Measurements from ENCODE around the gene DNPH1. TPM values are rescaled to one million over a fixed set of nuclear protein-coding genes. Genes with fewer than 3 reads are reported as not detected.
A peak's percentile ranks its signal among the peaks of the same experiment; 100 is the strongest.

Gene DNPH1
- total and polyA plus RNA-seq, 2 experiments from 2014 or later, result 29.2 to 50.0 TPM

- Histone ChIP-seq H3K27ac (ENCODE audit: low read depth) (peak overlapping the region; percentile 50; the same call in 1 of the 2 replicates), H3K9me2 (ENCODE audit: insufficient read depth) (no peaks in the 10 kb centered on the region), H3K4me2 (no peak overlapping the region), H3F3A (replicated peaks; ENCODE audit: low read depth) (peaks cover 11% of the 10 kb centered on the region; the same call in 1 of the 2 replicates), H2AFZ (no peak overlapping the region), H3K27me3 (ENCODE audit: insufficient read depth) (peaks cover 9% of the 10 kb centered on the region), H3K79me2 (replicated peaks; ENCODE audit: insufficient read depth) (peaks cover 32% of the 10 kb centered on the region), H3K4me3 (no peak overlapping the region), H3K4me1 (ENCODE audit: insufficient read depth) (peaks cover 19% of the 10 kb centered on the region), H4K20me1 (replicated peaks; ENCODE audit: insufficient read depth) (peaks cover 19% of the 10 kb centered on the region), H3K36me3 (ENCODE audit: insufficient read depth) (peaks cover 29% of the 10 kb centered on the region)
- DNase-seq (ENCODE audit: low spot score) (no peak), ATAC-seq (no peak)
- Mint-ChIP-seq H3K27me3 (ENCODE audit: insufficient read depth, low read depth, poor library complexity) (peaks cover 24% of the 10 kb centered on the region), H3K9me3 (no peaks in the 10 kb centered on the region; the same call in 1 of the 3 replicates), H3K4me1 (peaks cover 28% of the 10 kb centered on the region), H3K27ac (no peak overlapping the region), H3K36me3 (ENCODE audit: low read depth) (peaks cover 61% of the 10 kb centered on the region), H3K4me3 (no peak overlapping the region)
- TF ChIP-seq CREB1 (CRISPR knock-in tag; IDR thresholded peaks at IDR 0.05; ENCODE audit: low read depth), result no peak
- TF ChIP-seq NANOG (IDR thresholded peaks at IDR 0.05; ENCODE audit: borderline replicate concordance), result no peak
- no peak for TF ChIP-seq JUNB (IDR thresholded peaks at IDR 0.05; ENCODE audit: unreplicated experiment)
- no peak for TF ChIP-seq EZH2phosphoT487 (IDR thresholded peaks at IDR 0.05; ENCODE audit: unreplicated experiment)
- TF ChIP-seq, protein P1, sequence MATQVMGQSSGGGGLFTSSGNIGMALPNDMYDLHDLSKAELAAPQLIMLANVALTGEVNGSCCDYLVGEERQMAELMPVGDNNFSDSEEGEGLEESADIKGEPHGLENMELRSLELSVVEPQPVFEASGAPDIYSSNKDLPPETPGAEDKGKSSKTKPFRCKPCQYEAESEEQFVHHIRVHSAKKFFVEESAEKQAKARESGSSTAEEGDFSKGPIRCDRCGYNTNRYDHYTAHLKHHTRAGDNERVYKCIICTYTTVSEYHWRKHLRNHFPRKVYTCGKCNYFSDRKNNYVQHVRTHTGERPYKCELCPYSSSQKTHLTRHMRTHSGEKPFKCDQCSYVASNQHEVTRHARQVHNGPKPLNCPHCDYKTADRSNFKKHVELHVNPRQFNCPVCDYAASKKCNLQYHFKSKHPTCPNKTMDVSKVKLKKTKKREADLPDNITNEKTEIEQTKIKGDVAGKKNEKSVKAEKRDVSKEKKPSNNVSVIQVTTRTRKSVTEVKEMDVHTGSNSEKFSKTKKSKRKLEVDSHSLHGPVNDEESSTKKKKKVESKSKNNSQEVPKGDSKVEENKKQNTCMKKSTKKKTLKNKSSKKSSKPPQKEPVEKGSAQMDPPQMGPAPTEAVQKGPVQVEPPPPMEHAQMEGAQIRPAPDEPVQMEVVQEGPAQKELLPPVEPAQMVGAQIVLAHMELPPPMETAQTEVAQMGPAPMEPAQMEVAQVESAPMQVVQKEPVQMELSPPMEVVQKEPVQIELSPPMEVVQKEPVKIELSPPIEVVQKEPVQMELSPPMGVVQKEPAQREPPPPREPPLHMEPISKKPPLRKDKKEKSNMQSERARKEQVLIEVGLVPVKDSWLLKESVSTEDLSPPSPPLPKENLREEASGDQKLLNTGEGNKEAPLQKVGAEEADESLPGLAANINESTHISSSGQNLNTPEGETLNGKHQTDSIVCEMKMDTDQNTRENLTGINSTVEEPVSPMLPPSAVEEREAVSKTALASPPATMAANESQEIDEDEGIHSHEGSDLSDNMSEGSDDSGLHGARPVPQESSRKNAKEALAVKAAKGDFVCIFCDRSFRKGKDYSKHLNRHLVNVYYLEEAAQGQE (IDR thresholded peaks at IDR 0.05; ENCODE audit: unreplicated experiment), result no peak
- no peak for TF ChIP-seq ZNF331 (CRISPR knock-in tag; IDR thresholded peaks at IDR 0.05; ENCODE audit: low read depth)
- TF ChIP-seq, protein P2, sequence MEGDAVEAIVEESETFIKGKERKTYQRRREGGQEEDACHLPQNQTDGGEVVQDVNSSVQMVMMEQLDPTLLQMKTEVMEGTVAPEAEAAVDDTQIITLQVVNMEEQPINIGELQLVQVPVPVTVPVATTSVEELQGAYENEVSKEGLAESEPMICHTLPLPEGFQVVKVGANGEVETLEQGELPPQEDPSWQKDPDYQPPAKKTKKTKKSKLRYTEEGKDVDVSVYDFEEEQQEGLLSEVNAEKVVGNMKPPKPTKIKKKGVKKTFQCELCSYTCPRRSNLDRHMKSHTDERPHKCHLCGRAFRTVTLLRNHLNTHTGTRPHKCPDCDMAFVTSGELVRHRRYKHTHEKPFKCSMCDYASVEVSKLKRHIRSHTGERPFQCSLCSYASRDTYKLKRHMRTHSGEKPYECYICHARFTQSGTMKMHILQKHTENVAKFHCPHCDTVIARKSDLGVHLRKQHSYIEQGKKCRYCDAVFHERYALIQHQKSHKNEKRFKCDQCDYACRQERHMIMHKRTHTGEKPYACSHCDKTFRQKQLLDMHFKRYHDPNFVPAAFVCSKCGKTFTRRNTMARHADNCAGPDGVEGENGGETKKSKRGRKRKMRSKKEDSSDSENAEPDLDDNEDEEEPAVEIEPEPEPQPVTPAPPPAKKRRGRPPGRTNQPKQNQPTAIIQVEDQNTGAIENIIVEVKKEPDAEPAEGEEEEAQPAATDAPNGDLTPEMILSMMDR (conservative IDR thresholded peaks at IDR 0.05; ENCODE audit: low read depth in 2 of 2), result no peak
Observed at GRCh38 chr6:43175676-43176422, 53.4 kb downstream of the DNPH1 start.

Other genes with a start within 250 kb of the DNPH1 start
- gene PPP2R5D, start 244.9 kb downstream of the DNPH1 start, total RNA-seq (2014; rRNA removed; shearing (Covaris generic)), result 49.9 and 55.3 TPM in 2 replicates
- 16.5 and 20.0 TPM in 2 replicates for gene PPP2R5D, start 244.9 kb downstream of the DNPH1 start, polyA plus RNA-seq (2016; fragmentation: Nextera tagmentation; extraction: Ambion mirVana)
- 65.6 and 70.5 TPM in 2 replicates for gene MEA1, start 215.5 kb downstream of the DNPH1 start, total RNA-seq (2014; rRNA removed; shearing (Covaris generic))
- gene MEA1, start 215.5 kb downstream of the DNPH1 start, polyA plus RNA-seq (2016; fragmentation: Nextera tagmentation; extraction: Ambion mirVana), result 205 and 215 TPM in 2 replicates
- 182 and 184 TPM in 2 replicates for gene KLHDC3, start 215.2 kb downstream of the DNPH1 start, total RNA-seq (2014; rRNA removed; shearing (Covaris generic))
- gene KLHDC3, start 215.2 kb downstream of the DNPH1 start, polyA plus RNA-seq (2016; fragmentation: Nextera tagmentation; extraction: Ambion mirVana), result 86.2 and 88.2 TPM in 2 replicates
- gene RRP36, start 207.9 kb downstream of the DNPH1 start, total RNA-seq (2014; rRNA removed; shearing (Covaris generic)), result 98.6 and 106 TPM in 2 replicates
- 63.8 and 64.7 TPM in 2 replicates for gene RRP36, start 207.9 kb downstream of the DNPH1 start, polyA plus RNA-seq (2016; fragmentation: Nextera tagmentation; extraction: Ambion mirVana)
- gene CUL7, start 175.6 kb downstream of the DNPH1 start, total RNA-seq (2014; rRNA removed; shearing (Covaris generic)), result 9.7 and 13.2 TPM in 2 replicates
- gene CUL7, start 175.6 kb downstream of the DNPH1 start, polyA plus RNA-seq (2016; fragmentation: Nextera tagmentation; extraction: Ambion mirVana), result 2.8 and 3.4 TPM in 2 replicates
- 32.3 and 40.4 TPM in 2 replicates for gene MRPL2, start 170.0 kb downstream of the DNPH1 start, total RNA-seq (2014; rRNA removed; shearing (Covaris generic))
- gene MRPL2, start 170.0 kb downstream of the DNPH1 start, polyA plus RNA-seq (2016; fragmentation: Nextera tagmentation; extraction: Ambion mirVana), result 127 and 128 TPM in 2 replicates
- gene KLC4, start 169.8 kb downstream of the DNPH1 start, total RNA-seq (2014; rRNA removed; shearing (Covaris generic)), result 17.4 and 22.4 TPM in 2 replicates
- gene KLC4, start 169.8 kb downstream of the DNPH1 start, polyA plus RNA-seq (2016; fragmentation: Nextera tagmentation; extraction: Ambion mirVana), result 14.9 and 16.6 TPM in 2 replicates
- 121 and 147 TPM in 2 replicates for gene PTK7, start 153.2 kb downstream of the DNPH1 start, total RNA-seq (2014; rRNA removed; shearing (Covaris generic))
- gene PTK7, start 153.2 kb downstream of the DNPH1 start, polyA plus RNA-seq (2016; fragmentation: Nextera tagmentation; extraction: Ambion mirVana), result 46.1 and 52.2 TPM in 2 replicates
- gene SRF, start 58.2 kb downstream of the DNPH1 start, total RNA-seq (2014; rRNA removed; shearing (Covaris generic)), result 49.7 and 54.9 TPM in 2 replicates
- gene SRF, start 58.2 kb downstream of the DNPH1 start, polyA plus RNA-seq (2016; fragmentation: Nextera tagmentation; extraction: Ambion mirVana), result 9.9 and 13.4 TPM in 2 replicates
- gene CUL9, start 47.3 kb downstream of the DNPH1 start, total RNA-seq (2014; rRNA removed; shearing (Covaris generic)), result 11.3 and 14.2 TPM in 2 replicates
- 2.6 and 4.9 TPM in 2 replicates for gene CUL9, start 47.3 kb downstream of the DNPH1 start, polyA plus RNA-seq (2016; fragmentation: Nextera tagmentation; extraction: Ambion mirVana)
- gene TTBK1, start 14.0 kb upstream of the DNPH1 start, total RNA-seq (2014; rRNA removed; shearing (Covaris generic)), result 1.1 and 1.2 TPM in 2 replicates
- gene TTBK1, start 14.0 kb upstream of the DNPH1 start, polyA plus RNA-seq (2016; fragmentation: Nextera tagmentation; extraction: Ambion mirVana), result 0.14 and 0.29 TPM in 2 replicates
- gene SLC22A7, start 68.8 kb upstream of the DNPH1 start, total RNA-seq (2014; rRNA removed; shearing (Covaris generic)), result not detected in 2 replicates
- gene SLC22A7, start 68.8 kb upstream of the DNPH1 start, polyA plus RNA-seq (2016; fragmentation: Nextera tagmentation; extraction: Ambion mirVana), result 0.14 and 0.31 TPM in 2 replicates
- gene CRIP3, start 79.3 kb upstream of the DNPH1 start, total RNA-seq (2014; rRNA removed; shearing (Covaris generic)), result 18.8 and 22.0 TPM in 2 replicates
- gene CRIP3, start 79.3 kb upstream of the DNPH1 start, polyA plus RNA-seq (2016; fragmentation: Nextera tagmentation; extraction: Ambion mirVana), result 36.0 and 39.9 TPM in 2 replicates
- gene ZNF318, start 140.2 kb upstream of the DNPH1 start, total RNA-seq (2014; rRNA removed; shearing (Covaris generic)), result 13.4 and 19.5 TPM in 2 replicates
- gene ZNF318, start 140.2 kb upstream of the DNPH1 start, polyA plus RNA-seq (2016; fragmentation: Nextera tagmentation; extraction: Ambion mirVana), result 8.7 and 10.5 TPM in 2 replicates
- gene ABCC10, start 198.1 kb upstream of the DNPH1 start, total RNA-seq (2014; rRNA removed; shearing (Covaris generic)), result 16.7 and 16.9 TPM in 2 replicates
- 17.5 and 18.9 TPM in 2 replicates for gene ABCC10, start 198.1 kb upstream of the DNPH1 start, polyA plus RNA-seq (2016; fragmentation: Nextera tagmentation; extraction: Ambion mirVana)
- 0.16 and 0.21 TPM in 2 replicates for gene DLK2, start 226.1 kb upstream of the DNPH1 start, total RNA-seq (2014; rRNA removed; shearing (Covaris generic))
- 0.47 and 0.57 TPM in 2 replicates for gene DLK2, start 226.1 kb upstream of the DNPH1 start, polyA plus RNA-seq (2016; fragmentation: Nextera tagmentation; extraction: Ambion mirVana)
- gene TJAP1, start 248.1 kb upstream of the DNPH1 start, total RNA-seq (2014; rRNA removed; shearing (Covaris generic)), result 33.3 and 34.3 TPM in 2 replicates
- gene TJAP1, start 248.1 kb upstream of the DNPH1 start, polyA plus RNA-seq (2016; fragmentation: Nextera tagmentation; extraction: Ambion mirVana), result 16.9 and 17.6 TPM in 2 replicates